ENCODE measurements around the gene SLC38A7.
"Not testable (repeated sequence)": the region's sequence is repeated elsewhere in the genome, so short reads cannot be mapped to it uniquely, and the experiment has no call there.

The SLC38A7 gene

DNA sequence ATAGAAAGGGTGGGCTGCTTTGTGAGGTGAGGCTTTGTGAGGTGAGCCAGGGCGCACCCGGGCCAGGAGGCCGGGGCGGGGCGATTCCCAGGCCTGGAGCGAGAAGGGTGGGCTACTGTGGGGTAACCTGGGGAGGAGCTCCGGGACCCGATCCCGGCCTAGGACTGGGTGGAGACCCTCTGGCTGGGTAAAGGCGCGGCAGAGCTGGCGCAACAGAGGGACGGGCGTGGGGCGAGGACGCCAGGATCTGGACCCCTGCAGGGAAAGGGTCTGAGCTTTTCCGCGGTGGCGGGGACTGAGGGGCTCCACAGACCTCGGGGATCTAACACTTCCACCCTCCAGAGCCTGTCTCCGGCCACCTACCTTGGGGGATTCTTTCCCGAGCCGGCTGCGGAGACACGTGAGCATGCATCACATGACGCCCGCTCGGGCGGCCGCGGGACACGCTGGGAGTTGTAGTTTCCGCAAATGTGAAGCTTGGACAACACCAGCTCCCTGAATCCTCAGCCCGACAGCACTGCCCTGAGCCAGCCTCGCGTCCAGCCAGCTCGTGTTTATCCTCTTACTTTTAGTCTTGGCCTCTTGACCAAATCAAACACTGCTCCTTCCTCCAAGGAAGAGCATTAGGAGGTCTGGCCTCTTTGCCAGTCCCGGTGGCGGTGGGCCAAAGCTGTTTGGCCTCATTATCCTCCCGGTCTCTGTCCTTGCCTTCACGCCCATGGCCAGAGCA is at the start of gene SLC38A7:
TSS of gene SLC38A7 (minus strand) at position 417 of the 730 bp plus-strand sequence. CDS start 4,644 bp downstream, outside the sequence.
- DNase-seq (ENCODE audit: low read depth, low spot score): peak; percentile 54

DNA sequence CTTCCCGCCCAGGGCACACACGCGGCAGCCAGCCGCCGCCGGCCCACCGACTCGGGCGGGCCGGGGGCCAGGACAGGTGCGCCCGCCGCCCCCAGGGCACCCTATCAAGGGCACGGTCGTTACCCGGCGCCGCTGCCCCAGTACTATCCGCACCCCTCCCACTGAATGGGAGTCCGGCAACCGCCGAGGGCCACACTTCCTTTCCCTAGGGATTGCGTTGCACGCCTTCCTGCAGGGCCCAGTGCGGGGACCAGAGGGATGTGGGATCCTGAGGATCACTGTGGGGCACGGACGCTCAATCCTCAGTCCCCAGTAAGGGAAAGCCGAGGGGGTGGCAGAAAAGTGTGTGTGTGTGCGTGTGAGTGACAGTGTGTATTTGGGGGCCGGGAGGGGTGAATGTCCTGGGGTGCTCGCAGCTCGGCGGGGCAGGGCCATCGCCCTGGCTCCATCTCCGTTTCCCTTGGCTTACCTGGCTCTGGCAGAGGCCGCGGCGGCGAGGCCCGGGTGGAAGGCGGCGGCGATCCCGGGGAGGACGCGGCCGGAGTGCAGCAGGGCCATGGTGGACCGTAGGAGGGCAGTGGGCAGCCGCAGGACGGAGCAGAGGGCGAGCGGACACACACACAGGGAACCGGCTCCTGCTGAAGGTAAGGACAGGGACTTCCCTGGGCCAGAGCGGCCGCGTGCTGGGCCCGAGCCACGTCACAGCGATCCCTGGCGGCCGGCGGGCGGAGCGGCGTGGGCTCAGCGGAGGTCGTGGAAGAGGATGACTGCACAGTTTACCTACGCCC is 49.3 kb upstream of the SLC38A7 start, which contains the start of gene GOT2:
TSS of gene GOT2 (minus strand) at position 646 of the 788 bp plus-strand sequence. CDS start at position 558, 88 bp downstream.
- peak; percentile 40 for DNase-seq (ENCODE audit: low read depth, low spot score)

DNA sequence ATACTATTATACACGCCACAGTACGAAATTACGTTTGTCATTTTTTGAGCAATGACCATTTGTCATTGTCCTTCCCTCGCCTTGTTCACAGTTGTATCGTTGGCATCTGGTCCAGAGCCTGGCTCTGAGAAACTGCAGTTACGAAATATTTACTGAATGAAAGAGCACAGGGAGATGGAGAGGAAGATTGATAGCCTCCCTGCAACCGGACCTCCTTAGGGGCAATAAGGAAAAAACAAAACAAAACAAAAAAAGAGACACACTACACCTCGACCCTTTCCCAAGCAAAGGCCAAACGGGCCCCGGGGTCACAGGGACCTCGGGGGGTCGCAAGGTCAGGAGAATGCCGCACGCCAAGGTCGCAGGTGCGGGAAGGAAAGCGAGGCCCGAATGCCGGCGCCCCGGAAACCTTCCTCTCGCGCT is 48.7 kb upstream of the SLC38A7 start:
- no peak for DNase-seq (ENCODE audit: low read depth, low spot score)

- DNase-seq (ENCODE audit: low read depth, low spot score): no peak
Measured at GRCh38 chr16:58732545-58733247, 48.1 kb upstream of the SLC38A7 start.

DNA sequence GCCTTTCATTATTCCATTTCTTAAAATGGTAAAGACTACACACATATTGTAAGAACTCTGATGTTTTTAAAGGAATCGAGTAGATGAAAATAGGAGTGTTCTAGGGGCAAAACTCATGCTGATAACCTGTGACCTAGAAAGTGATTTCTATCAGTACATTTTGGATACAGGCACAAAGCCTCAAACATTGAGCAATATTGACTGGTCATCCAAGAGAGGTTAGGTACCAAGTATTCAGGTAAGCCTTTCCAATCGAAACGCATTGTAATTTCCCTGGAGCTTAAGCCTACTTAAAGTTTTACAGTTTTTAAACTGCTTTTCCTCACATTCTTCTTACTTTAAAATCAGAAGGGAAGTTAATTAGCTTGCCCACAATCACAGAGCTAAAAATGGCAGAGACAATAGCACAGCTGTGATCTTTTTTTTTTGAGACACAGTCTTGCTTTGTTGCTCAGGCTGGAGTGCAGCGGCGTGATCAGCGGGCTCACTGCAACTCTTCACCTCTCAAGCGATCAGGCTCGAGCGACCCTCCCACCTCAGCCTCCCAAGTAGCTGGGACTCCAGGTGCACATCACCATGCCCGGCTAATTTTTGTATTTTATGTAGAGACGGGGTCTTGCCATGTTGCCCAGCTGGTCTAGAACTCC is 46.3 kb upstream of the SLC38A7 start:
- DNase-seq (ENCODE audit: low read depth, low spot score): no peak

GRCh38 chr16:58727796-58728568 is 43.4 kb upstream of the SLC38A7 start:
- no peak for DNase-seq (ENCODE audit: low read depth, low spot score)

DNA sequence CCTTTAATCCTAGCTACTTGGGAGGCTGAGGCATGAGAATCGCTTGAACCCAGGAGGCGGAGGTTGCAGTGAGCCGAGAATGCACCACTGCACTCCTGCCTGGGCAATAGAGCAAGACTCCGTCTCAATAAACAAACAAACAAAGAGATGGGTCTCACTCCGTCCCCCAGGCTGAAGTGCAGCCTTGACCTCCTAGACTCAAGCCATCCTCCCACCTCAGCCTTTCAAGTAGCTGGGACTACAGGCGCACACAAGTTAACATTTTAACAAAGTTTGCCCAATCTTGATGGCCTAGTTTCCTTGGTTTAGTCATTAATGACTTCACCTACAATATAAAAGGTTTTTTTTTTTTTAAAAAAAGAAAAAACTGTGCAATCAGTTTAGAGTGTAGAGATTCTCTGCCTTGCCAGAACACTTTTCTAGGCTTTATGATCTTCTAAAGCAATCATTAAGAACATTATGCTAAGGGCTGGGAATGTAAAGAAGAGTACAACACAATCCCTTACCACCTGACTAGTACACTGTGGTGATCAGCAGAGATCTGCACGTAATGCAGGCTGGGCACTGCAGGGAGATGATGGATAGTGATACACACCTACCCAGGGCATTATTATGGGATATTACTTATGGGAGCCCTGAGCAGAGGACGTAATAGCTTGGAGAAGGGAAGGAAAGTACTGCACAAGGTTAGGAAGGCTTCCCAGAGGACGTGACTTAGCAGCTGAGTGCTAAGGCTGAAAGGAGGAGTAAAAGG is 42.6 kb upstream of the SLC38A7 start:
- no peak for DNase-seq (ENCODE audit: low read depth, low spot score)

- no peak for DNase-seq (ENCODE audit: low read depth, low spot score)
Measured at GRCh38 chr16:58723109-58723508, 38.5 kb upstream of the SLC38A7 start.

- DNase-seq (ENCODE audit: low read depth, low spot score): no peak
Measured at GRCh38 chr16:58717994-58718393, 33.4 kb upstream of the SLC38A7 start.

DNA sequence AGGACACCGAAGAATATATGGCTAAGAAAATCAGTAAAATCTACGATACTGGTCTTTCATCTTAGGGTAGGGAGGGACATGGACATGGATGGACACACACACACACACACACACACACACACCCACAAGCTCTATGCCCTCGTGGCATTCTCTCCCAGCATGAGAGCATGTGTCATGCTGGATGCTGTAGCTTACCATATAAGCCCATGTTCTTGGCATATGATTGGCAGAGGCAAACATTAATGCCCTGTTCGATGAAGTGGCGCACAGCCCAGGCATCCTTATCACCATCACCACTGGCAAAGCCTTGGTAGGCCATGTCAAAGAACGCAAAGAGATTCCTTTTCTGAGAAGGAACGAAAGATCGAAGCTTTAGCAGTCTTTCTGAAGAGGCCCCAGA is 31.9 kb upstream of the SLC38A7 start:
- no peak for DNase-seq (ENCODE audit: low read depth, low spot score)

DNA sequence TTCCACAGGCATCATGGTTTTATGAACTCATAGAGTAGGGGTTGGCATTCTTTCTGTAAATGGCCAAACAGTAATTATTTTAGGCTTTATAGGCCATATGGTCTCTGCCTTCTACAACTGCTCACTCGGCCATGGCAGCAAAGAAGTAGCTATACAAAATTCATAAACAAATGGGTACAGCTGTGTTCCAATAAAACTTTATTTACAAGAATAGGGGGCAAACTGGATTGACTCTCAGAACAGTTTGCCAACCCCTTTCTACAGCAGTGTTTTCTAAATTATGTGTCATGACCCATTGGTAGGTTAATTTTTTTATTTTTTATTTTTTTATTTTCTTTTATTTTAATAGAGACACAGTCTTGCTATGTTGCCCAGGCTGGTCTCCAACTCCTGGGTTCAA is 29.2 kb upstream of the SLC38A7 start:
- no peak for DNase-seq (ENCODE audit: low read depth, low spot score)

DNA sequence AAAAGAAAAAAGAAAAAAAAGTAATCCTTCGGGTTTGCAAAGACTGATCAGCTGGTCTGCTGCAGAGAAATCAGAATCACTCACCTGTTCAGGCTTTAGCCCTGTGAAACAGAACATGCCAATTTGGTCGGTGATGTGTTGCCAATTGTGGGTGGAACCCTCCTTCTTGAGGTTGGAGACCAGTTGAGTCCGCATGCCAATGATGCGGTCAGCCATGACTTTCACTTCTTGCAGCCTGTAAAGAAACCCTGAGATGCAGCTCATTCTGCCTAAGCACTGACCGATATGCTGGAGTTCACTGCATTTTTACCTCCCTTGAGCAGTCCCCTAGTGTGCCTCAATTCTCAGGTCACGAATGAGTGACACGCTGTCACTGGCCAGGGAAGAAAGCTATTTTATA is 24.8 kb upstream of the SLC38A7 start:
- no peak for DNase-seq (ENCODE audit: low read depth, low spot score)

DNA sequence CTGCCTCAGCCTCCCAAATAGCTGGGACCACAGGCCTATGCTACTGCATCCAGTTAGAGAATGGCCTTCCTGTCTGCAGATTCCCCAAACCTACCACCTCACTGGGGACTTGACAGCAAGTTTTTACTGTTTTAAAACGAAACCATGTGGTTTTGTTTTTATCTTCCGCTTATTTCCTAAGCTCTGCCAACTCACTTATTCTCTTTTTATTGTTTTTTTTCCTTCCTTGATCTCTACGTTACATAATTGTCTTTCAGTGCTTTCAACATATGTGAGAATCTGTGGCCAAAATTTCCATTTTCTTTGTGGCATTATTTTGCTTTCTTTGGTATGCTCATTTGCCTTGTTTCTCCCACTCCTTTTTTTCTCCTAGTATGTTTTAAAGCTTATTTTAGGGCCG is 14.6 kb upstream of the SLC38A7 start:
- no peak for DNase-seq (ENCODE audit: low read depth, low spot score)

- no peak for DNase-seq (ENCODE audit: low read depth, low spot score)
Measured at GRCh38 chr16:58695368-58695767, 10.8 kb upstream of the SLC38A7 start.

DNA sequence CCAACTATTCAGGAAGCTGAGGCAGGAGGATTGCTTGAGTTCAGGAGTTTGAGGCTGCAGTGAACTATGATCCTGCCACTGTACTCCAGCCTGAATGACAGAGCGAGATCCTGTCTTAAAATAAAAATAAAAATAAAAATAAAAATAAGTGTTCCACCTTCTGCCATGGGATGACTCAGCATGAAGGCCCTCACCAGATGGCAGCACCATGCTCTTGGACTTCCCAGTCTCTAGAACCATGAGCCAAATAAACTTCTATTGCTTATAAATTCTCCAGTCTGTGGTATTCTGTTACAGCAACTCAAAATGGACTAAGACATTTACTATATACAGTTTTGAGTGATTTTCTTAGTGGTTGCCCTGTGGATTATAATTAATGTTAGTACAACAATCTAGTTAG is 7.9 kb upstream of the SLC38A7 start:
- DNase-seq (ENCODE audit: low read depth, low spot score): no peak

DNA sequence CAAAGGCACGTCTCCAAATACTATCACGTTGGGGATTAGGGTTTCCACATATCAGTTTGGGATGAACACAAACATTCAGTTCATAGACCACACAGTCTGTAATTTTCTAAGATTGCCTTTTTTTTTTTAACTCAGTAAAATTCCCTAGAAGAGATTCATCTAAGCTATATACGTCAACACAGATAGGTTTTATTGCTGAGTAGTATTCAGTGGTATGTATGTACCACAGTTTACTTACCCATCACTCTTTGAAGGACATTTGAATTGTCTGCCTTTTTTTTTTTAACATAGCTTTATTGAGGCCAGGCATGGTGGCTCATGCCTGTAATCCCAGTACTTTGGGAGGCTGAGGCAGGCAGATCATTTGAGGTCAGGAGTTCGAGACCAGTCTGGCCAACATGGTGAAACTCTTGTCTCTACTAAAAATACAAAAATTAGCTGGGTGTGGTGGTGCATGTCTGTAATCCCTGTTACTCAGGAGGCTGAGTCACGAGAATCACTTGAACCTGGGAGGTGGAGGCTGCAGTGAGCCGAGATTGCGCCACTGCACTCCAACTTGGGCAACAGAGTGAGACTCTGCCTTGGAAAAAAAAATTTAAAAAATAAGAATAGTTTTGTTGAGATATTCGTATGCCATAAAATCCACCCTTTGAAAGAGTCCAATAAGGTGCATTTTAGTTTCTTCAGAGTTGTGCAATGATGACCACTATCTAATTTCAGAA is 2.6 kb upstream of the SLC38A7 start:
- not testable (repeated sequence) for DNase-seq (ENCODE audit: low read depth, low spot score)

DNA sequence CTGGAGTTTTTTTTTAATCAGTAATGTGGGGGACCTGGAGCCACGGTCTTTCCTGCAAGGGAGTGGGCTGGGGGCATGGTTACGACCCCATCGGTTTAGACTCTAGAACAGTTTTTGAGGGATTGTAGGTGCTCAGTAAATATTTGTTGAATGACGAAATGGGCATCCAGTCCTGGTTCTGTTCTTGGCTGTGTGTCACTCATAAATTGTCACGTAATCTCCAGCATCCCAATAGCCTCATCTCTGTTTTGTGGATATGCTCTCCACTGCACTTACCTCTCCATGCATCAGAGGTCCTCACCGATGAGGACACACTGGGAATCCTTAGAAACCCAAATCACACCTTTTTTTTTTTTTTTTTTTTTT is 497 bp upstream of the SLC38A7 start:
- DNase-seq (ENCODE audit: low read depth, low spot score): no peak

- no peak for DNase-seq (ENCODE audit: low read depth, low spot score)
Measured at GRCh38 chr16:58684001-58684353, 593 bp downstream of the SLC38A7 start.

DNA sequence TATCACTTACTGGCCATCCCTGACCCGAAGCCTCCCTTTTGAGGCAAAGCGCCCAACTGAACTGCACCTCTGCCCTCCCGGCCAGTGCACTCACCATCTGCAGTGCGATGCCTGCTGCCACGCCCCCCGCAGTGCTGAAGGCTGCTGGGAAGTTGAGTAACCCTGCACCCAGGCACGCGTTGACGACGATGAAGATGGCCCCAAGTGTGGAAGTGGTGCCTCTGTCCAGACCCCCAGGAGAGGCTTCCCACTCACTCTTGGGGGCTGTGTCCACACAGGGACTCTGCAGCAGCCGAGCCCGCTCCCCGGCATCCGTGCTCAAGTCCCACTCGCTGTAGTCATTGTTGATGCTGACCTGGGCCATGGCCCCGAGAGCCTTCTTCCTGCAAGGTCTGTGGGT is 4.8 kb downstream of the SLC38A7 start:
- DNase-seq (ENCODE audit: low read depth, low spot score): no peak

- no peak for DNase-seq (ENCODE audit: low read depth, low spot score)
Measured at GRCh38 chr16:58678716-58679115, 5.9 kb downstream of the SLC38A7 start.

Data from iPS DF 19.7 (cell line).